HuH-7.5 (cell line): ENCODE data around the gene EFNB3.

ENCODE experiments used
- DNase-seq: peaks from one replicate; pipeline ENCODE4 v3.0.0; 2011; ENCODE audit warnings: low spot score

Gene EFNB3

GRCh38 chr17:7717756-7718350 lies 12.9 kb downstream of the EFNB3 start:
- no peak for DNase-seq

- no peak for DNase-seq
Observed at GRCh38 chr17:7719661-7720060, 14.7 kb downstream of the EFNB3 start.

GRCh38 chr17:7720125-7720524 lies 15.1 kb downstream of the EFNB3 start:
- DNase-seq, result no peak

- DNase-seq, result no peak
Observed at GRCh38 chr17:7721612-7722011, 16.6 kb downstream of the EFNB3 start.

GRCh38 chr17:7727886-7728285 lies 22.9 kb downstream of the EFNB3 start:
- DNase-seq, result no peak

- no peak for DNase-seq
Observed at GRCh38 chr17:7729816-7730215, 24.8 kb downstream of the EFNB3 start.

GRCh38 chr17:7732981-7733539 lies 28.1 kb downstream of the EFNB3 start:
- DNase-seq, result no peak

GRCh38 chr17:7737601-7738000 lies 32.6 kb downstream of the EFNB3 start:
- no peak for DNase-seq

- DNase-seq, result no peak
Observed at GRCh38 chr17:7739746-7740145, 34.7 kb downstream of the EFNB3 start.

GRCh38 chr17:7740481-7741001 lies 35.5 kb downstream of the EFNB3 start:
- no peak for DNase-seq

GRCh38 chr17:7742729-7743128 lies 37.7 kb downstream of the EFNB3 start:
- DNase-seq, result no peak

- DNase-seq, result no peak
Observed at GRCh38 chr17:7744416-7744815, 39.4 kb downstream of the EFNB3 start.

- DNase-seq, result no peak
Observed at GRCh38 chr17:7745748-7746470, 40.9 kb downstream of the EFNB3 start.

- DNase-seq, result no peak
Observed at GRCh38 chr17:7747635-7748071, 42.7 kb downstream of the EFNB3 start.

- DNase-seq, result no peak
Observed at GRCh38 chr17:7748076-7748775, 43.2 kb downstream of the EFNB3 start.

GRCh38 chr17:7750321-7750821 lies 45.4 kb downstream of the EFNB3 start:
- no peak for DNase-seq

GRCh38 chr17:7754656-7755055 lies 49.7 kb downstream of the EFNB3 start:
- no peak for DNase-seq

- no peak for DNase-seq
Observed at GRCh38 chr17:7755095-7755890, 50.3 kb downstream of the EFNB3 start.

- no peak for DNase-seq
Observed at GRCh38 chr17:7756968-7757367, 52.0 kb downstream of the EFNB3 start.
